Spleen (tissue), 11 donors: ENCODE data around the gene ATXN1. TPM values are rescaled to one million over a fixed set of nuclear protein-coding genes. Genes with fewer than 3 reads are reported as not detected.

Experiments
- DNase-seq: peaks from one replicate; pipeline ENCODE4 v3.0.0-alpha.2; 2020
- H3K27ac ChIP-seq, 8 donors: fragments of 200-600 bp; sonication (generic) in 7 of 8; 1 replicate in 4 of 8; 2 replicates in 4 of 8; pipeline versions ENCODE4 v1.5.0 to v1.8.0; 2016 to 2021; ENCODE audit warnings: inconsistent platforms in 4 of 8, mild to moderate bottlenecking in 4 of 8, moderate library complexity in 1 of 8
- H3K27me3 ChIP-seq, 7 donors: fragments of 200-600 bp; sonication (generic) in 6 of 7; replicated peaks in 1 of 7; 1 replicate in 4 of 7; 2 replicates in 3 of 7; pipeline versions ENCODE4 v1.5.0 to v1.8.0; 2016 to 2021; ENCODE audit warnings: inconsistent platforms in 3 of 7, mild to moderate bottlenecking in 1 of 7
- H3K36me3 ChIP-seq, 6 donors: fragments of 200-600 bp; sonication (generic) in 5 of 6; 1 replicate in 4 of 6; 2 replicates in 2 of 6; pipeline versions ENCODE4 v1.5.0 to v1.8.0; 2016 to 2021; ENCODE audit warnings: inconsistent platforms in 2 of 6
- H3K4me1 ChIP-seq, 6 donors: fragments of 200-600 bp; sonication (generic) in 5 of 6; 1 replicate in 3 of 6; 2 replicates in 3 of 6; pipeline versions ENCODE4 v1.5.0 to v1.8.0; 2016 to 2021; ENCODE audit warnings: inconsistent platforms in 3 of 6
- H3K4me3 ChIP-seq, 8 donors: fragments of 200-600 bp; sonication (generic) in 7 of 8; 1 replicate in 4 of 8; 2 replicates in 4 of 8; pipeline versions ENCODE4 v1.5.0 to v1.8.0; 2016 to 2021; ENCODE audit warnings: inconsistent platforms in 4 of 8, mild to moderate bottlenecking in 4 of 8, moderate library complexity in 2 of 8
- H3K9me3 ChIP-seq, 8 donors: fragments of 200-600 bp; sonication (generic) in 7 of 8; 1 replicate in 4 of 8; 2 replicates in 4 of 8; pipeline versions ENCODE4 v1.5.0 to v1.8.0; 2016 to 2021; ENCODE audit warnings: inconsistent platforms in 4 of 8
- CTCF ChIP-seq, 11 experiments: fragments of 200-600 bp in 7 of 11; fragments of 450-650 bp in 4 of 11; sonication (generic) in 4 of 11; IDR thresholded peaks in 8 of 11; conservative IDR thresholded peaks in 3 of 11; 1 replicate in 7 of 11; 2 replicates in 4 of 11; pipeline versions ENCODE4 v1.4.0 to v1.8.0; 2016 to 2021; ENCODE audit warnings: antibody characterized with exemption in 11 of 11, inconsistent platforms in 4 of 11, mild to moderate bottlenecking in 1 of 11
- POLR2A ChIP-seq, 3 donors: fragments of 450-650 bp; IDR thresholded peaks; one replicate each; pipeline ENCODE4 v1.5.1; 2017; ENCODE audit warnings: antibody characterized with exemption in 3 of 3, mild to moderate bottlenecking in 1 of 3
- POLR2AphosphoS5 ChIP-seq, 3 donors: sonication (generic); formaldehyde crosslinking; IDR thresholded peaks; one replicate each; pipeline ENCODE4 v1.5.1; 2017; ENCODE audit warnings: antibody characterized with exemption in 3 of 3
- WGBS, 5 donors: extraction: QIAGEN DNeasy Blood & Tissue Kit in 3 of 5; methylation state at CpG; one replicate each; pipeline versions ENCODE4 v1.1.5 to v1.1.7; 2013 to 2018; 5-methylcytosine and 5-hydroxymethylcytosine counted together
- intact Hi-C: fragments of 100-400 bp; cut with DNase I; formaldehyde crosslinking; loops from one replicate; pipeline ENCODE4 v1.15.0; 2023; ENCODE audit warnings: low total_unique reads
- polyA plus RNA-seq, 3 donors: library from polyadenylated mRNA; stranded (reverse); fragments of 200-250 nt; gene quantifications; one replicate each; pipeline ENCODE4 v1.2.1, GENCODE V29; 2013
- total RNA-seq, 7 donors: library from RNA; depleted of rRNA in 3 of 7; stranded (reverse); fragments of >200 nt in 3 of 7; fragmentation: NEBNext Ultra II Directional in 4 of 7; extraction: Animal tissue kit (Norgen Biotek cat#: 25700) in 4 of 7; gene quantifications; one replicate each; pipeline versions ENCODE4 v1.1.0 to v1.2.1, GENCODE V29; 2016 to 2021
- donor health status: healthy with polysubstance abuse.
- donor health status: DM: no; HTN: no; CAD: no; lungs with moderate emphysema.
- donor health status: DM: no; HTN: no; CAD: no.
- donor health status: Bipolar disorder and iron deficiency.
- donor health status: healthy.
- donor health status: DM: no; HTN: no; CAD: no.
- donor health status: DM: yes; HTN: yes; CAD: no.

Gene ATXN1
- total and polyA plus RNA-seq, 10 donors: 3.5 to 123 (median 73.9) TPM

- TF ChIP-seq POLR2A (IDR thresholded peaks at IDR 0.05) (no peak), CTCF (IDR thresholded peaks at IDR 0.05 in 8 of 11, conservative IDR thresholded peaks at IDR 0.05 in 3 of 11) (no peak), POLR2AphosphoS5 (IDR thresholded peaks at IDR 0.05) (no peak)
- intact Hi-C loops: no loop called here
Measured at GRCh38 chr6:16355238-16355637, 406.0 kb downstream of the ATXN1 start.

GRCh38 chr6:16354692-16355091 is 406.6 kb downstream of the ATXN1 start:
- Histone ChIP-seq H3K4me1 (no peaks in the 10 kb centered on the region), H3K36me3 (no peaks in the 10 kb centered on the region), H3K27ac (no peak overlapping the region), H3K4me3 (no peak overlapping the region), H3K9me3 (no peaks in the 10 kb centered on the region), H3K27me3 (no peaks in the 10 kb centered on the region)
- no peak for DNase-seq
- TF ChIP-seq POLR2A (IDR thresholded peaks at IDR 0.05): no peak
- no peak for TF ChIP-seq CTCF (IDR thresholded peaks at IDR 0.05 in 8 of 11, conservative IDR thresholded peaks at IDR 0.05 in 3 of 11)
- no peak for TF ChIP-seq POLR2AphosphoS5 (IDR thresholded peaks at IDR 0.05)
- intact Hi-C loops: no loop called here
- 88 to 100% (median 97%) methylated on average over 1 of the region's 1 CpG for WGBS, 5 donors

More at GRCh38 chr6:16355238-16355637, 406.0 kb downstream of the ATXN1 start:
- Histone ChIP-seq H3K4me1 (no peaks in the 10 kb centered on the region), H3K27me3 (no peaks in the 10 kb centered on the region), H3K36me3 (no peaks in the 10 kb centered on the region), H3K9me3 (no peaks in the 10 kb centered on the region), H3K4me3 (no peak overlapping the region), H3K27ac (no peak overlapping the region)
- 89 to 98% (median 97%) methylated on average over 9 of the region's 9 CpGs for WGBS, 5 donors
- no peak for DNase-seq

- no peaks in the 10 kb centered on the region for H3K36me3 ChIP-seq
- H3K4me1 ChIP-seq: no peaks in the 10 kb centered on the region
- 93 to 97% (median 96%) methylated on average over 19 of the region's 19 CpGs for WGBS, 5 donors
- intact Hi-C loops: no loop called here
- no peak overlapping the region for H3K27ac ChIP-seq
- H3K4me3 ChIP-seq: no peak overlapping the region
- TF ChIP-seq POLR2A (IDR thresholded peaks at IDR 0.05) (no peak), CTCF (IDR thresholded peaks at IDR 0.05 in 8 of 11, conservative IDR thresholded peaks at IDR 0.05 in 3 of 11) (no peak), POLR2AphosphoS5 (IDR thresholded peaks at IDR 0.05) (no peak)
- no peak for DNase-seq
- no peaks in the 10 kb centered on the region for H3K27me3 ChIP-seq
- no peaks in the 10 kb centered on the region for H3K9me3 ChIP-seq
Measured at GRCh38 chr6:16352821-16353438, 408.3 kb downstream of the ATXN1 start.

GRCh38 chr6:16352258-16352635 is 409.0 kb downstream of the ATXN1 start:
- WGBS, 5 donors: 69 to 84% (median 79%) methylated on average over 5 of the region's 5 CpGs
- Histone ChIP-seq H3K9me3 (no peaks in the 10 kb centered on the region), H3K27me3 (no peaks in the 10 kb centered on the region), H3K4me1 (no peaks in the 10 kb centered on the region), H3K27ac (no peak overlapping the region), H3K36me3 (no peaks in the 10 kb centered on the region), H3K4me3 (no peak overlapping the region)
- no peak for DNase-seq
- intact Hi-C loops: no loop called here
- no peak for TF ChIP-seq POLR2A (IDR thresholded peaks at IDR 0.05)
- TF ChIP-seq CTCF (IDR thresholded peaks at IDR 0.05 in 8 of 11, conservative IDR thresholded peaks at IDR 0.05 in 3 of 11): no peak
- no peak for TF ChIP-seq POLR2AphosphoS5 (IDR thresholded peaks at IDR 0.05)
